Memory B cell (primary cell): ENCODE results near the gene SPRR3.

ENCODE experiments used
- ATAC-seq: fragments of 150-1000 bp; cut with Tn5 transposase; 2 replicates; pipeline ENCODE4 v1.10.0; 2021; ENCODE audit warnings: low read depth, mild to moderate bottlenecking, moderate library complexity
- DNase-seq, 2 donors: peaks; one replicate each; pipeline ENCODE4 v3.0.0; 2022; ENCODE audit warnings: low spot score in 2 of 2
- H3K27ac Mint-ChIP-seq: one replicate; pipeline ENCODE4 v1.8.0; 2022; ENCODE audit warnings: mild to moderate bottlenecking, moderate library complexity, mixed read lengths
- H3K27me3 Mint-ChIP-seq: one replicate; pipeline ENCODE4 v1.8.0; 2022; ENCODE audit warnings: mixed read lengths
- H3K36me3 Mint-ChIP-seq: one replicate; pipeline ENCODE4 v1.8.0; 2022; ENCODE audit warnings: mild to moderate bottlenecking, mixed read lengths
- H3K4me1 Mint-ChIP-seq: one replicate; pipeline ENCODE4 v1.8.0; 2022; ENCODE audit warnings: mixed read lengths
- H3K4me3 Mint-ChIP-seq: one replicate; pipeline ENCODE4 v1.8.0; 2022; ENCODE audit warnings: mild to moderate bottlenecking, moderate library complexity, mixed read lengths
- H3K9me3 Mint-ChIP-seq: one replicate; pipeline ENCODE4 v1.8.0; 2022; ENCODE audit warnings: mixed read lengths

Gene SPRR3

GRCh38 chr1:152970495-152970894 lies 31.1 kb upstream of the SPRR3 start, which contains the start of gene SPRR4:
Gene SPRR4 (plus strand): TSS chr1:152970648. CDS start chr1:152971891, 1,243 bp downstream.
- Mint-ChIP-seq H3K9me3 (no peaks in the 10 kb centered on the region), H3K4me3 (no peak within 1 kb of the TSS), H3K36me3 (no peaks in the 10 kb centered on the region), H3K27me3 (peaks cover 10% of the 10 kb centered on the region), H3K27ac (no peak within 1 kb of the TSS), H3K4me1 (no peaks in the 10 kb centered on the region)
- no peak for DNase-seq
- ATAC-seq = no peak

- DNase-seq = no peak
- no peaks in the 10 kb centered on the region for H3K9me3 Mint-ChIP-seq
- H3K27me3 Mint-ChIP-seq = peaks cover 10% of the 10 kb centered on the region
- no peak overlapping the region for H3K4me3 Mint-ChIP-seq
- H3K4me1 Mint-ChIP-seq = no peaks in the 10 kb centered on the region
- H3K27ac Mint-ChIP-seq = no peak overlapping the region
- no peak for ATAC-seq
- no peaks in the 10 kb centered on the region for H3K36me3 Mint-ChIP-seq
Observed at GRCh38 chr1:152972196-152972886, 29.2 kb upstream of the SPRR3 start.

GRCh38 chr1:152976688-152977087 lies 24.9 kb upstream of the SPRR3 start:
- no peak overlapping the region for H3K27ac Mint-ChIP-seq
- H3K4me1 Mint-ChIP-seq = no peaks in the 10 kb centered on the region
- no peaks in the 10 kb centered on the region for H3K36me3 Mint-ChIP-seq
- no peak overlapping the region for H3K4me3 Mint-ChIP-seq
- DNase-seq (no peak), ATAC-seq (no peak)
- H3K27me3 Mint-ChIP-seq = peaks cover 18% of the 10 kb centered on the region
- H3K9me3 Mint-ChIP-seq = no peaks in the 10 kb centered on the region

- Mint-ChIP-seq H3K4me3 (no peak overlapping the region), H3K27ac (no peak overlapping the region), H3K36me3 (no peaks in the 10 kb centered on the region), H3K4me1 (no peaks in the 10 kb centered on the region), H3K9me3 (no peaks in the 10 kb centered on the region), H3K27me3 (peaks cover 15% of the 10 kb centered on the region)
- DNase-seq (no peak), ATAC-seq (no peak)
Observed at GRCh38 chr1:152977614-152978013, 23.9 kb upstream of the SPRR3 start.

- DNase-seq (no peak), ATAC-seq (no peak)
- Mint-ChIP-seq H3K4me1 (no peaks in the 10 kb centered on the region), H3K36me3 (no peaks in the 10 kb centered on the region), H3K27me3 (peaks cover 21% of the 10 kb centered on the region), H3K27ac (no peak overlapping the region), H3K9me3 (no peaks in the 10 kb centered on the region), H3K4me3 (no peak overlapping the region)
Observed at GRCh38 chr1:152980676-152981075, 20.9 kb upstream of the SPRR3 start.

GRCh38 chr1:152981146-152981871 lies 20.2 kb upstream of the SPRR3 start:
- Mint-ChIP-seq H3K4me3 (no peak overlapping the region), H3K4me1 (no peaks in the 10 kb centered on the region), H3K27ac (no peak overlapping the region), H3K9me3 (no peaks in the 10 kb centered on the region), H3K27me3 (peaks cover 23% of the 10 kb centered on the region), H3K36me3 (no peaks in the 10 kb centered on the region)
- ATAC-seq = no peak
- DNase-seq = no peak

GRCh38 chr1:152982076-152982475 lies 19.5 kb upstream of the SPRR3 start:
- DNase-seq = no peak
- Mint-ChIP-seq H3K27me3 (peaks cover 25% of the 10 kb centered on the region), H3K4me1 (no peaks in the 10 kb centered on the region), H3K9me3 (no peaks in the 10 kb centered on the region), H3K4me3 (no peak overlapping the region), H3K27ac (no peak overlapping the region), H3K36me3 (no peaks in the 10 kb centered on the region)
- no peak for ATAC-seq

GRCh38 chr1:152983234-152983633 lies 18.3 kb upstream of the SPRR3 start:
- ATAC-seq (no peak), DNase-seq (no peak)
- H3K27ac Mint-ChIP-seq = no peak overlapping the region
- H3K27me3 Mint-ChIP-seq = peaks cover 25% of the 10 kb centered on the region
- no peak overlapping the region for H3K4me3 Mint-ChIP-seq
- no peaks in the 10 kb centered on the region for H3K9me3 Mint-ChIP-seq
- no peaks in the 10 kb centered on the region for H3K36me3 Mint-ChIP-seq
- H3K4me1 Mint-ChIP-seq = no peaks in the 10 kb centered on the region

GRCh38 chr1:152983743-152984142 lies 17.8 kb upstream of the SPRR3 start, which contains the start of gene SPRR1A:
Gene SPRR1A (plus strand): TSS chr1:152984081. CDS start chr1:152985231, 1,150 bp downstream.
- H3K27ac Mint-ChIP-seq = no peak within 1 kb of the TSS
- DNase-seq (no peak), ATAC-seq (no peak)
- peaks cover 25% of the 10 kb centered on the region for H3K27me3 Mint-ChIP-seq
- H3K36me3 Mint-ChIP-seq = no peaks in the 10 kb centered on the region
- no peak within 1 kb of the TSS for H3K4me3 Mint-ChIP-seq
- H3K9me3 Mint-ChIP-seq = no peaks in the 10 kb centered on the region
- no peaks in the 10 kb centered on the region for H3K4me1 Mint-ChIP-seq

GRCh38 chr1:152986578-152986977 lies 15.0 kb upstream of the SPRR3 start:
- DNase-seq = no peak
- no peak for ATAC-seq

GRCh38 chr1:152993186-152993585 lies 8.4 kb upstream of the SPRR3 start:
- DNase-seq (no peak), ATAC-seq (no peak)
- Mint-ChIP-seq H3K27ac (no peak overlapping the region), H3K4me1 (no peaks in the 10 kb centered on the region), H3K36me3 (no peaks in the 10 kb centered on the region), H3K27me3 (peaks cover 1% of the 10 kb centered on the region), H3K9me3 (peaks cover 3% of the 10 kb centered on the region), H3K4me3 (no peak overlapping the region)

More at GRCh38 chr1:152986578-152986977, 15.0 kb upstream of the SPRR3 start:
- H3K27me3 Mint-ChIP-seq = peaks cover 16% of the 10 kb centered on the region
- H3K4me1 Mint-ChIP-seq = no peaks in the 10 kb centered on the region
- H3K27ac Mint-ChIP-seq = no peak overlapping the region
- no peaks in the 10 kb centered on the region for H3K36me3 Mint-ChIP-seq
- no peaks in the 10 kb centered on the region for H3K9me3 Mint-ChIP-seq
- no peak overlapping the region for H3K4me3 Mint-ChIP-seq

- Mint-ChIP-seq H3K4me3 (no peak overlapping the region), H3K4me1 (no peaks in the 10 kb centered on the region)
- ATAC-seq = no peak
Observed at GRCh38 chr1:152995842-152996241, 5.7 kb upstream of the SPRR3 start.

GRCh38 chr1:152996633-152997400 lies 4.7 kb upstream of the SPRR3 start:
- Mint-ChIP-seq H3K4me3 (no peak overlapping the region), H3K4me1 (no peaks in the 10 kb centered on the region), H3K27ac (no peak overlapping the region), H3K36me3 (no peaks in the 10 kb centered on the region), H3K9me3 (peaks cover 3% of the 10 kb centered on the region), H3K27me3 (peaks cover 9% of the 10 kb centered on the region)
- no peak for DNase-seq
- ATAC-seq = no peak

More at GRCh38 chr1:152995842-152996241, 5.7 kb upstream of the SPRR3 start:
- Mint-ChIP-seq H3K9me3 (peaks cover 3% of the 10 kb centered on the region), H3K27me3 (peaks cover 9% of the 10 kb centered on the region), H3K36me3 (no peaks in the 10 kb centered on the region), H3K27ac (no peak overlapping the region)
- DNase-seq = no peak

- Mint-ChIP-seq H3K36me3 (no peaks in the 10 kb centered on the region), H3K27me3 (peaks cover 11% of the 10 kb centered on the region), H3K27ac (no peak overlapping the region), H3K4me3 (no peak overlapping the region), H3K9me3 (peaks cover 3% of the 10 kb centered on the region), H3K4me1 (no peaks in the 10 kb centered on the region)
- ATAC-seq (no peak), DNase-seq (no peak)
Observed at GRCh38 chr1:152997901-152998300, 3.6 kb upstream of the SPRR3 start.
